GM23338 (cell line): ENCODE measurements around the gene TLE1.

Experiments
- JUNB ChIP-seq: IDR thresholded peaks from one replicate; pipeline ENCODE4 v1.6.1; 2016; ENCODE audit warnings: antibody characterized with exemption; ENCODE audit not compliant: unreplicated experiment
- POLR2AphosphoS5 ChIP-seq: IDR thresholded peaks from 2 replicates; pipeline ENCODE4 v1.6.1; 2016; ENCODE audit warnings: antibody characterized with exemption, low read depth

GRCh38 chr9:81550207-81550583 is 139.2 kb downstream of the TLE1 start:
- no peak for TF ChIP-seq JUNB
- TF ChIP-seq POLR2AphosphoS5 = no peak
